Activated CD4-positive, alpha-beta T cell treated with anti-CD3 and anti-CD28 coated beads, Interleukin-2, Interleukin-6, amounts not matched to agents 100 ng/mL and 50 ng/mL, durations not matched to agents 16 hours and 8 hours (primary cell): Measurements from ENCODE around the gene PRKG1.
"Not testable (repeated sequence)": the region's sequence is repeated elsewhere in the genome, so short reads cannot be mapped to it uniquely, and the experiment has no call there.

Experiments used
- DNase-seq: peaks from one replicate; pipeline ENCODE4 v3.0.0-alpha.2; 2020

PRKG1 gene

DNA sequence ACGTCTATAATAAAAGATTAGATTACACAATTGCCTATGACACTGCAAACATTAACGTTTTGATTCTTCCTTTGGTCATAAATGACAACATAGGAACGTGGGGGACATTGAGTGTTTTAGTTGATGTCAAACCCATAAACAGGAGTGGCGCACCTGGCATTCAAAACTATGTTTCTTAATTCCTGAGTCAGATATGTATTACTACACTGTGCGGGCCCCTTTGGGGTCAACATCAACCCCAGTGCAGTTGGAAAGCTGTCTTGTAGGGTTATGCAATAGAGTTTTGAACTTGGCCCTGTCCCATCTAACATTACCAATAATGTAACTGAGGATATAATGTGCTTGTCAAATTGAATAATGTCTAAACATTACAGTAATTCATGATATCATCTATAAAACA is 468.6 kb downstream of the PRKG1 start:
- no peak for DNase-seq

- no peak for DNase-seq
Measured at GRCh38 chr10:51544933-51545332, 470.6 kb downstream of the PRKG1 start.

DNA sequence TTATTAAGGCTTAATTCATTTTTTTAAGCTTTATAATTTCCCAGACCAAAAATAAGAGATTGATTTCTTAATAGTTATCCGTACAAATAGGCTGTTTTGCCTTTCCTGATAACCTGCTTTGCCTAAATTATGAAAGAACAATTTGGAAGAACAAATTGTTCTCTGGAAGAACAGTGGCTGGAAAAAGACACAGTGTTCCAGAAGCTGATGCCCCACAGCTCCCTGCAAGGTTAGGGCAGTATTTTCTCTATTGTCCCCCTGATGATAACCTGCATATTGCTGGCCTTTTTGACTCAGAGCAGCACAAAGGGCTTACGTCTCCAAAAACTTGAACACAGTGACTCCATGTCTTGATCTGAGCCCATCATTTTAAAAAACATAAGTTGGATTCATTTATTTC is 473.7 kb downstream of the PRKG1 start:
- DNase-seq: no peak

GRCh38 chr10:51552879-51553278 is 478.6 kb downstream of the PRKG1 start:
- DNase-seq: no peak

DNA sequence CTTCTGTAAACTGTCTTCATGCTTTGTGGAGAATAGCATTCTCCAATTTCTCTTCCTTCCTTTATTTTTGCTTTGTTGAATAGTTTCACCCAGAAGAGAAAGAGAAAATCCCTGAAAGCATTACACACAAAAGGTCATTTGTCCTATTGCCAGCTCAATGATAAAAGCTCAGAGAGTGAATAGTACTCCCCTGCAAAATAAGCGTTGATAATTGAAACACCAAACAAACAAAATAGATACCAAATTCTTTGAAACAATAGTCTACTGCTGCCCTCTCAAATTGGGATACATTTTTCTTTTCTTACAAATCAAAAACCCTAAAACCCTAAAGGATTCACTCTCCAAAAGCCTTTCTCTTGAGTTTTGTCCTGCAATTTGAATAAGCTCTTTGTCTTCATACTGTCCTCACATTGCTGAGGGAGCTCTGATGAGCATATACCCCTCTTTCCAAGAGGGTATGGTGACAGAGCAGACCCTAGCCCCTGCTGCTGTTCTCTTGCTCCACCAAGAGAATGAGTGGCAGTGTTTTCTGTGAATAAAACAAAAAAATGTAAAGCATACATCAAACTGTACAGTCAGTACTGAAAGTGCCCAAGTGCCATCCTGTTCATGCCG is 490.7 kb downstream of the PRKG1 start:
- DNase-seq: no peak

- no peak for DNase-seq
Measured at GRCh38 chr10:51567271-51567670, 493.0 kb downstream of the PRKG1 start.

- no peak for DNase-seq
Measured at GRCh38 chr10:51569467-51569866, 495.2 kb downstream of the PRKG1 start.

DNA sequence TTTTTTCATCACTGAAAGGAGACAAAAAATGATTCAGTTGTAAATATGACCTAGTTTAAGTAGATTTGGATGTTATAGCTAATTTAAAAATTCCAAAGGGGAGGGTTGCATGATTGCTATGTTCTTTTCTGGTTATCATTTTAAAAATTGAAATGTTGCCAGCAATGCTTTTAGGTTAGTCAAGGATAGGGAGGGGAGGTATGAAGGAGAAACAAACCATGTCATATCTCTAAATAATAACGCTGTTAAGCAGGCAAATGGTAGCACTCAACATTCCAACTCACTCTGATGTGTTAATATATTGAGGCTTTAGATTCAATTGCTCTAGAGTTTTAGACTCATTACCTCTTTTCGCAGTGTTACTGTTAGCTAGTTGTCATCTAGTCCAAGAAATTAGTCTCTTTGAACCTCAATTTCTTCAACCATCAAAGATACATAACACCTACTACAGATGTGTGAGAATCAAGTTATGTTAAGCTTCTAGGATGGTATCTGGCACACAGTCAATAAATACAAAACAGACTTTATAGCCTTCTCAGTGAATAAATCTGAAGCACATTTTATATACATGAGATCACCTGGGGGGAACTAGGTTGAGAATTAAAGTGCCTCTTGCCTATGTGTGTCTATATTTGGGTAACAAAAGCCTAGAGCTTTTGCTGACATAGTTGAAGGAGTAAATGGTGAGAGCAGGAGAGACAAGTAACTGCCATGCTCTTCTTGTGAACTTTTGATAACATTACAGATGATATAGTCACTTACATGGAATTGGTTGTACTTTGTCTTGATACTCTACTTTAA is 500.2 kb downstream of the PRKG1 start:
- DNase-seq: no peak

GRCh38 chr10:51581196-51581595 is 506.9 kb downstream of the PRKG1 start:
- not testable (repeated sequence) for DNase-seq

DNA sequence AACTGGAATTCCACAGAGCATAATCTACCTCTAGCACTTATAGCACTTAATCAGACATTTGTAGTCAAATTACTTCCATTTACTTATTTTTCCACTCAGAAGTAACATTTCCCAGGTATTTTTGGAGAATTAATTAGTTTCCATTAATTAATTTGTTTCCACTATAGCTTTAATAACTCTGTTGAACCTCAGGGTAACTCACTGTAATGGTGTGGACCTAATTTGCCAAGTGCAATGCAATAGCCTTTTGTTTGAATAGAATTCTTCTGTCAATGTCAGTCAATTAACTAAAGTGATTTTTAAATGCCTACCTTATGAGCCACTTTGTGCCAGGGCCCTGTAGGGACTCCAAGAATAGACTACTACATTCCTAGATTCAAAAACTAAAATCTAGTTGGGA is 509.7 kb downstream of the PRKG1 start:
- no peak for DNase-seq

- no peak for DNase-seq
Measured at GRCh38 chr10:51585742-51586141, 511.5 kb downstream of the PRKG1 start.

- no peak for DNase-seq
Measured at GRCh38 chr10:51588984-51589383, 514.7 kb downstream of the PRKG1 start.

DNA sequence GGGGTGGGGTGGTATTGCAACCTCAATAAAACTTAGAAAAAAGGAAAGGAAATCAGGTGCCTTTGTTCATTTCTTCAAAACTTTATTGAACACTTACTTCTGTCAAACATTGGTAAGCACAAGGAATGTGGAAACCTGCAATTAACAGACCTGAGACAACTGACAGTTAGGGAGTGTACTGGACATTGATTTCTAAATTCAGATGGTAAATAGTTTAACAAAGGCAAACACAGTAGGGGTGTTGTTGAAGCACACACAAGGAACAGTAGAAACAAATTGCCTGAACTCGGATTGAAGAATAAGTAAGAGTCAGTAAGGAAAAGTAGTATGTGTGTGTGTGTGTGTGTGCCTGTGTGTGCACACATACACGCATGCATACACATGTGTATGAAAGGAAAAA is 516.5 kb downstream of the PRKG1 start:
- no peak for DNase-seq

GRCh38 chr10:51596695-51597094 is 522.4 kb downstream of the PRKG1 start:
- no peak for DNase-seq

- DNase-seq: no peak
Measured at GRCh38 chr10:51599647-51600046, 525.4 kb downstream of the PRKG1 start.

DNA sequence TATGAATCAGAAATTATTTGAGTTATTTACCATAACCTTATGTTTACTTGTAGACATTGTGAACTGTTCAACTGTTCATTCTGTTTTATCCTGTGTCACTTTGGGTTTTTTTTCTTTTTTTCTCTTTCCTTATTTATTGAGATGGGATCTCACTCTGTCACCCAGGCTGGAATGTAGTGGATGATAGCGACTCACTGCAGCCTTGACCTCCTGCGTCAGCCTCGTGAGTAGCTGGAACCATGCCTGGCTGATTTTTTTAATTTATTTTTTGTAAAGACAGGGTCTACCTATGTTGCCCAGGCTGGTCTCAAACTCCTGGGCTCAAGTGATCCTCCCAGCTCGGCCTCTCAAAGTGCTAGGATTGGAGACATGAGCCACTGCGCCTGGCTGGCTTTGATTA is 528.0 kb downstream of the PRKG1 start:
- no peak for DNase-seq

DNA sequence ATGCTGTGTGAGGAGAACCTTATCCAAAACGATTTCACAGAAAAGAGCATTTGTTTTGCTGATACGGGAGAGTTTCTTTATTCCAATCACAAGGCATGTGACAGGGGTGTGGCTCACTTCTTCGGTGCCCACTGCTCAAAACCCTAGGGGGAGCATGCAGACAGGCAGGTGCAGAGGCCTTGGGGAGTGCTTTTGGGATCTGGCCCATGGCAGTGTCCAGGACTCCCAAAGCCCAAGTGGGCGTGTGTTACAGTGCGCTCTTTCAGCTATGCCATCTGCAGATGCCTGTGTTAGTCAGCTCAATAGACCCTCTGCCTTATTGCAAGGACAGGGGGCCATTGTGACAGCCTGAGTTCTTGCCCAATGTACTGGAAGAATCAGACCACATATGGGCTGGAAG is 530.3 kb downstream of the PRKG1 start:
- no peak for DNase-seq

DNA sequence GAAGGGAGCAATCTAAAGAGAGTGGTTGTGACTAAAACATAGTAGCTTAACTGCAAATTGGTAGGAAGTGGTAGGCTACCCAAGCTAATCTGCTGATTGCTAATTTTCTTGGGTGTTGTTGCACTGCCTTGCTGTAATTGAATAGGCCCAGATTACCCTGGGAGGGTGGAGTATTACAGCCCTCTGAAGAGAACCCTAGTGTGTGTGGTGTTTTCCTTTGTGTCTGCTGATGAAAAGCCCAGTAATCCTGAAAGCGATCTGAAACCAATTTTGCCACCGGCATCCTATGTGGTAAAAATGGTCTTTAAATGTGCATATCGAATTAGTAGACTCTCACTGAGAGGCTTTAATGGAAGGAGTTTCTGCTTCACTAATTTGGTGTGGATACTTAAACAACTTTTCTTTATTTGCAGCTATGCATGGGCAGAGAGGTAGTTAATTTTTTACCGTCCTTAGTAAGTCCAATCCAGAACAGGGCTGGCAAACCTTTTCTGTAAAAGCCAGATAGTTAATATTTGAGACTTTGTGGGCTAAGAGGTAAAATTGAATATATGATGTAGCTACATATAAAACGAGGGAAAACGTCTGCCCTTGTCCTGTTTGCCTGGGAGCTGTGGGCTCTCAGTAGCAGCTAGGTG is 532.7 kb downstream of the PRKG1 start:
- DNase-seq: no peak

GRCh38 chr10:51607463-51607835 is 533.2 kb downstream of the PRKG1 start:
- DNase-seq: no peak

DNA sequence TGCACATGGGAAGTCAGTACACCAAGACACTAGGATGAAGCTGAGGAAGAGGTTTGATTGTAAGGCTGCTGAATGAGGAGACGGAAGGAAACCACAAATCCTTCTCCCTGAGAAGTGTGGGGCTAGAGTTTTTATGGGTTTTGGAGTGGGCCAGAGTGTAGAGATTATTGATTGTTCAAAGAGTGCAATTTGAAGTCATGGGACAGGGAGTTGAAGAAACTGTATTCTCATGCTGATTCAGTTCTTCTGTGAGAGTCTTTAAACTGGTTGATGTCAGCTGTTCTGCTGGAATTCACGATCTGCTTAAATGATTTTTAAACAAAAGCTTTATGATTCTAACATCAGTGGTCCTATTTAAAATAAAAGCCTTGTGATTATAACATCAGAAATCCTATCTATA is 533.9 kb downstream of the PRKG1 start:
- no peak for DNase-seq

DNA sequence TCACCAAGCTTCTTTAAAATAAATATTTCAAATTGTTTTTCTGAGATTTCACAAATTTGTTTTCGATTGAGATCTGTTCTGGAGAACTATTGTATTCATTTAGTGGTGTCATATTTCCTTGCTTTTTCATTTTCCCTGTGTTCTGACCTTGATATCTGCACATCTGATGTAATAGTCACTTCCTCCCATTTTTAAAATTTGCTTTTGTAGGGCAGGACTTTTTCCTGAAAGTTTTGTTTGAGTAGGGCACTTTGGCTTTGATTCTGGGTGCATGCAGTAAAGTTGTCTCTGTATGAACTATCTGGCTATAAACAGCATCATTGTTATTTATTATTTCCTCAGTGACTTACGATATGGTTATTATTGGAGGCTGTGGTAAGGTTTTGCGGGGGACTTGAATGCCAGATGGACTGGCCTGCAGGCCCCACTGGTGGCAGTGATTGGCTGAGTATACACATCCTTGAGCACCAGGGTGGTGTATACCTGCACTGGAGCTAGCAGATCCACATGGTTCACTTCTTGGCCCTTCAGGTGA is 541.5 kb downstream of the PRKG1 start:
- DNase-seq: no peak

DNA sequence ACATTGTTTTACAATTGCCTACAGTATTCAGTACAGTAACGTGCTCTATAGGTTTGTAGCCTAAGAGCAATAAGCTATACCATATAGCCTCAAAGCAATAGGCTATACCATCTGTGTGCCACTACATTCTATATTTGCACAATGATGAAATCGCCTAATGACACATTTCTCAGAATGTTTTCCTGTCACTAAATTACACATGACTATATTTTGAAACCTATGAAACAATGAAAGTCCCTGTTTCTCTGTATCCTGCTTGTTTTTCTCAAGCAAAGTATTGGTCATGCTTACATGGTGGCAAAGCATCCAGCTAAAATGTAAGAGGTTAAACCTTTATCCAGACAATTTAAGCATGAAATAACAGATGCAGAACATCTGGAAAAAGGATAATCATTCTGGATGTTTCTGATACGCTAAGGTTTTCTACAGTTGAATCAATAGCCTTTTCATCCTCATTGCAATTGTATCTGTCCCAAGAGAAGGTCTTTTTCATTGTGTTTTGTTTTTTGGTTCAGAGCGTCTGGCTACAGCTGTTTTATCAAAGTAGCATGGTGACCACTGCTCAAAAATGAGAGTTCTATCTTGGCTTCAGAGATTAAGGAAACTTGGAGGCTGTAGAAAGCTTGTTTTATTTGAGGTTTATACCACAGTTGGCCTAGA is 543.4 kb downstream of the PRKG1 start:
- peak; percentile 3 for DNase-seq

DNA sequence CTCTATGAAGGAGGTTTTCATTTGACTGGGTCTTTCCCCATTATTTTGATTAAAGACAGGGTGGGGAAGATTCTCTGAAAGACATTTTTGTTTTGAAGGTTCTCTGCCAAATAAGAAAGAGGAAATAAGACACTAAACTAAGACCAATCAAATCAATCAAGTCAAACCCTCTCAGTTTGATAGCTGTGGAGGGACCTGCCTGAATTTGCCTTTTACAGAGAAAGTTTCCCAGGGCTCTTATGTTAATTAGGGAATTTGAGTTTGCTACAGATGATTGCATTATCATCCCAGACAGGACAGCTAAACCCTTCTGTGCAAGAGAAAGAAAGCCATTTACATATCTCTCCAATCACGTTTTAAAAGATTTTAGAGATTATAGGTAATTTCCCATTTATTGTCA is 545.1 kb downstream of the PRKG1 start:
- no peak for DNase-seq

DNA sequence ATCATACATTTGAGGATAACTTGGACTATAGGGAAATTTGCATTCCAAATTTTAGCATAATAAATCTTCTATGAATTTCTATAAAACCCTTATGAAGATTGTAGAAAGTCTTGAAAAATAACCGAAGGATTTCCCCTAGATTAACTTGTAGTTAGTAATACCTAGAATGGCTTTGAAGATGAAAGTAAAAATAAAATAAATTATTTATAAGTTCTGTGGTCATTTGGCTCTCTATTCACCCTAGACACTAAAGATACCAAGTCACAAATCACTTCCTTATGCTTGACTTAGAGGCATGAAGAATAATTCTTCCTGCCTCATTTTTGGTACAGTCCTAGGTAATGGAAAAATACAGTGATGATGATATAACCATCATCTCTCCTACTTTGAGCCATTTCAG is 545.8 kb downstream of the PRKG1 start:
- DNase-seq: no peak
